Measurements from ENCODE around the gene LARGE1.

DNA sequence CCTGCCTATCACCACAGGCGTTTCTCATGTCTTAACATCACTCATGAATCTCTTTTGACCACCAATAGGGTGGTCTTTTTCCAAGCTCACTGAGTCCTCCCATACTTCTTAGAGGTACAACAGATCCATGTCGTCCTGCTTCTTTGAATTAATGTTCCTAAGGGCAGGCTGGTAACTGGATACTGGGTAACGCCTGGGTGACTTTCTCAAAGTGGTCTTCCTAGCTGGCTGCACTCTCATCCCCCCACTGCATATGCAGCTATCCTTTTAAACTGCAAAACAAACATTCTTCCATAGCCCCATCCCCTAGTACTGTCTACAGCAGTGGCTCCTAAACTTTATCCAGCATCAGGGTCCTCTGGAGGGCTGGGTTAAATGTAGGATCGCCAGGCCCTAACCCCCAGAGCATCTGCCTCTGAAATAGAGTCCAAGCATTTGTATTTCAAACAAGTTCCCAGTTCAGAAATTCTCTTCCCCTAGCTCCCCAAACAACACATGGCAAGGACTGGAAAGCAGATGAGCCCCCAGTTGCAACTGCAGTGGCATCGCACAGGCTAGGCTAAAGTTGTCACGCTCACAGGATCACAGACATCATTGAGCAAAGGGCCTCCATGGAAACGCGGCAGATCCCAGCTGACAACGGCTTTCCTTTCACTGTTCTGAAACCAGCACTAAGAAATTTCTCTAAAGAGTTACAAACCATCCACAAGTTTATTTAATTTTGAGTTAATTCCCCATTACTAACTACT, 204.9 kb downstream of the LARGE1 start:
- TF ChIP-seq, protein P1, sequence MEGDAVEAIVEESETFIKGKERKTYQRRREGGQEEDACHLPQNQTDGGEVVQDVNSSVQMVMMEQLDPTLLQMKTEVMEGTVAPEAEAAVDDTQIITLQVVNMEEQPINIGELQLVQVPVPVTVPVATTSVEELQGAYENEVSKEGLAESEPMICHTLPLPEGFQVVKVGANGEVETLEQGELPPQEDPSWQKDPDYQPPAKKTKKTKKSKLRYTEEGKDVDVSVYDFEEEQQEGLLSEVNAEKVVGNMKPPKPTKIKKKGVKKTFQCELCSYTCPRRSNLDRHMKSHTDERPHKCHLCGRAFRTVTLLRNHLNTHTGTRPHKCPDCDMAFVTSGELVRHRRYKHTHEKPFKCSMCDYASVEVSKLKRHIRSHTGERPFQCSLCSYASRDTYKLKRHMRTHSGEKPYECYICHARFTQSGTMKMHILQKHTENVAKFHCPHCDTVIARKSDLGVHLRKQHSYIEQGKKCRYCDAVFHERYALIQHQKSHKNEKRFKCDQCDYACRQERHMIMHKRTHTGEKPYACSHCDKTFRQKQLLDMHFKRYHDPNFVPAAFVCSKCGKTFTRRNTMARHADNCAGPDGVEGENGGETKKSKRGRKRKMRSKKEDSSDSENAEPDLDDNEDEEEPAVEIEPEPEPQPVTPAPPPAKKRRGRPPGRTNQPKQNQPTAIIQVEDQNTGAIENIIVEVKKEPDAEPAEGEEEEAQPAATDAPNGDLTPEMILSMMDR (IDR thresholded peaks at IDR 0.05), result no peak
- no peak for TF ChIP-seq POLR2A (IDR thresholded peaks at IDR 0.05)

Measured in Peyer's patch (tissue), 4 donors.